HG03060 (cell line): Measurements from ENCODE around the gene CCDC121.
A peak's percentile ranks its signal among the peaks of the same experiment; 100 is the strongest.

Experiments used
- ATAC-seq: cut with Tn5 transposase; IDR thresholded peaks from one replicate; pipeline ENCODE4 v1.9.1; 2021; ENCODE audit warnings: low read depth, moderate number of reproducible peaks; ENCODE audit not compliant: unreplicated experiment

CCDC121 gene

GRCh38 chr2:27583390-27583915, 45.4 kb downstream of the CCDC121 start:
- no peak for ATAC-seq

DNA sequence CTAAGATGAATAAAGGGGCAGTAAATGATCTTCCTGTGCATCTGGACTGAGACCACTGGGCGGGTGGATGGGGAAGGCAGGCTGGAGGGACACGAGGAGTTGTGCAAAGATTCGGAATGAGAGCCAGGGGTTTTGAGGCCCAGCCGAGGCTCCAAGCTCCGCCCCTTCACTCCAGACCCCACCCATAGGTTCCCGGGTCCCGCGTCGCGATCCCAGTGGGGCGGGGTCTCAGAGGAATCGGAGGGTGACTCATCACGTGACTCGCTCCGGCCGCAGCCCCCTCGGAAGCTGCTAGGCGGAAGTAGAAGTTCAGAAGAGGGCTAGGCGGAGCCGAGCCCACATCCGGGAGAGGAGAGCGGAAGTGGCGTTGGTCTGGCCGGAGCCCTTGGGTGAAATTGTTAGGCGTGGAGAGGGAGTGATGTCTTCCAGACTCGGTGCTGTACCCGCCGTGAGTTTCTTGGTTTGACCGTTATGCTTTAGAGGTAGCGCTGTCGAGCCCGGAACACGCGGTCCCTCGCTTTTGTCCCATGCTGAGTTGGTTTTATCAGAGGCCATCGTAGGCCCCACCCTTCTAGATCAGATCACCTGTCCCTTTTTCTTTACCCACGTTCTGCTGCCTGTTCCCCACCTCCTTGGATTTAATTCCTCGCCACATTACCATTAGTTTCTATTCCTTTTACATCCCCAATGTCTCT, 46.0 kb downstream of the CCDC121 start, which contains the start of gene ZNF512:
TSS of gene ZNF512 (plus strand) at position 348 of the 695 bp plus-strand sequence. CDS start at position 419, 71 bp downstream.
- peak; percentile 75 for ATAC-seq

DNA sequence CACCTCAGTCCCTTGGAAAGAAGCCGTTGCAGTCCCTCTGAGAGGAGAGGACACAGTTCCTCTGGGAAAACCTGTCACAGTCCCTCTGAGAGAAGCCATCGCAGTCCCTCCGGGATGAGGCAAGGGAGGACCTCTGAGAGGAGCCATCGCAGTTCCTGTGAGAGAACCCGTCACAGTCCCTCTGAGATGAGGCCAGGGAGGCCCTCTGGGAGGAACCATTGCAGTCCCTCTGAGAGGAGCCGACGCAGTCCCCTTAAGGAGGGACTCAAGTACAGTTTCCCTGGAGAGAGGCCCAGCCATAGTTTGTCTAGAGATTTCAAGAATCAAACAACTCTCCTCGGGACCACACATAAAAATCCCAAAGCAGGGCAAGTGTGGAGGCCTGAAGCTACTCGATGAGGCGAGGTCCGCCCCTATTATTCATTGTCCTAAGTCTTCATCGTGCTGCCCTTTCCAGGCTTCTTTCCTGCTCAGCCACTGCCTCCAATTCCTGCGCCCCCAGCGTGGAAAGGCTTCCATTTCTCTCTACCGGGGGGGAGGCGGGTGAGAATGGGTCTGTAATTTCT, 46.6 kb downstream of the CCDC121 start:
- ATAC-seq = no peak

- ATAC-seq = no peak
Observed at GRCh38 chr2:27581417-27582128, 47.2 kb downstream of the CCDC121 start.
